ENCODE data around the gene R3HDM1.

The R3HDM1 gene

DNA sequence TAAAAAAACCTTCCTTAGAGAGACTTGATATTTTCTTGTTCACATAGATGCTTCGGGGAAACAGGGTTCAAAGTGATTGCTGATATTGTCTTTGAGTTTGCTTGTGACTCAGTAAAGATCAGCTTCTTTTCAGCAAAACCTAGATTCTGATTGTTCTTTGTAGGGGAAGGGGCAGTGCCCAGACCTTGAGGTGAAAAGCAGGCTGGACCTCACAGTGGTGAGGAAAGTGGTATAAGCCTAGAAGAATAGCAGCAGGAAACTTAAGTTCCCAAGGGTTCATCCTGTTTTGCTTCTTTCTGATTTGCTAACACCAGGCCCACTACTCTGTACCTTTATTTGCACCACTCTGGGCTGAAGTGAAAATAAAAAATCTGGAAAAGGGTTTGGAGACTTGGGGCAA is 231.2 kb downstream of the R3HDM1 start:
- TF ChIP-seq CTCF (IDR thresholded peaks at IDR 0.05; ENCODE audit: low read length, missing control alignments) = no peak
- no peak overlapping the region for H3K4me3 ChIP-seq (replicated peaks; ENCODE audit: low read depth, low read length)
- no peak for DNase-seq (ENCODE audit: low read depth)

GRCh38 chr2:135768863-135769262 is 237.6 kb downstream of the R3HDM1 start:
- no peak for TF ChIP-seq CTCF (IDR thresholded peaks at IDR 0.05; ENCODE audit: low read length, missing control alignments)
- DNase-seq (ENCODE audit: low read depth) = no peak
- no peak overlapping the region for H3K4me3 ChIP-seq (replicated peaks; ENCODE audit: low read depth, low read length)

GRCh38 chr2:135773319-135773718 is 242.0 kb downstream of the R3HDM1 start:
- TF ChIP-seq CTCF (IDR thresholded peaks at IDR 0.05; ENCODE audit: low read length, missing control alignments) = no peak
- no peak for DNase-seq (ENCODE audit: low read depth)
- no peak overlapping the region for H3K4me3 ChIP-seq (replicated peaks; ENCODE audit: low read depth, low read length)

- no peak for TF ChIP-seq CTCF (IDR thresholded peaks at IDR 0.05; ENCODE audit: low read length, missing control alignments)
- no peak overlapping the region for H3K4me3 ChIP-seq (replicated peaks; ENCODE audit: low read depth, low read length)
- DNase-seq (ENCODE audit: low read depth) = peak; percentile 60
These were observed 242.6 kb downstream of the R3HDM1 start for GRCh38 chr2:135773917-135774316.
